ENCODE measurements around the gene PAWR.
"Not testable (repeated sequence)": the region's sequence is repeated elsewhere in the genome, so short reads cannot be mapped to it uniquely, and the experiment has no call there.

The PAWR gene

GRCh38 chr12:79657136-79657535 lies 33.6 kb downstream of the PAWR start:
- Histone ChIP-seq H2AFZ (ENCODE audit: low read depth, low read length) (no peak overlapping the region), H3K36me3 (ENCODE audit: insufficient read depth, low read length) (peaks cover 3% of the 10 kb centered on the region), H3K4me3 (ENCODE audit: low read length) (no peak overlapping the region), H3K4me1 (ENCODE audit: insufficient read depth, low read length) (no peaks in the 10 kb centered on the region), H3K9me3 (ENCODE audit: low read length) (no peaks in the 10 kb centered on the region), H3K27me3 (ENCODE audit: insufficient read depth, low read length) (no peaks in the 10 kb centered on the region)

- Histone ChIP-seq H3K36me3 (ENCODE audit: insufficient read depth, low read length) (peaks cover 3% of the 10 kb centered on the region), H2AFZ (ENCODE audit: low read depth, low read length) (no peak overlapping the region), H3K27me3 (ENCODE audit: insufficient read depth, low read length) (no peaks in the 10 kb centered on the region), H3K9me3 (ENCODE audit: low read length) (no peaks in the 10 kb centered on the region), H3K4me3 (ENCODE audit: low read length) (no peak overlapping the region), H3K4me1 (ENCODE audit: insufficient read depth, low read length) (no peaks in the 10 kb centered on the region)
Observed at GRCh38 chr12:79655036-79655435, 35.7 kb downstream of the PAWR start.

GRCh38 chr12:79652521-79652920 lies 38.2 kb downstream of the PAWR start:
- Histone ChIP-seq H3K4me1 (ENCODE audit: insufficient read depth, low read length) (no peaks in the 10 kb centered on the region), H2AFZ (ENCODE audit: low read depth, low read length) (no peak overlapping the region), H3K36me3 (ENCODE audit: insufficient read depth, low read length) (peaks cover 8% of the 10 kb centered on the region), H3K27me3 (ENCODE audit: insufficient read depth, low read length) (no peaks in the 10 kb centered on the region), H3K4me3 (ENCODE audit: low read length) (no peak overlapping the region), H3K9me3 (ENCODE audit: low read length) (no peaks in the 10 kb centered on the region)

- Histone ChIP-seq H3K36me3 (ENCODE audit: insufficient read depth, low read length) (peaks cover 8% of the 10 kb centered on the region), H3K27me3 (ENCODE audit: insufficient read depth, low read length) (no peaks in the 10 kb centered on the region), H3K4me1 (ENCODE audit: insufficient read depth, low read length) (no peaks in the 10 kb centered on the region), H3K9me3 (ENCODE audit: low read length) (no peaks in the 10 kb centered on the region), H2AFZ (ENCODE audit: low read depth, low read length) (no peak overlapping the region), H3K4me3 (ENCODE audit: low read length) (no peak overlapping the region)
Observed at GRCh38 chr12:79650440-79650839, 40.3 kb downstream of the PAWR start.

- H3K36me3 ChIP-seq (ENCODE audit: insufficient read depth, low read length): peaks cover 6% of the 10 kb centered on the region
Observed at GRCh38 chr12:79648881-79649280, 41.9 kb downstream of the PAWR start.

GRCh38 chr12:79646843-79647242 lies 43.9 kb downstream of the PAWR start:
- not testable (repeated sequence) for H3K9me3 ChIP-seq (ENCODE audit: low read length); H3K4me3 ChIP-seq (ENCODE audit: low read length)

More at GRCh38 chr12:79648881-79649280, 41.9 kb downstream of the PAWR start:
- peaks cover 6% of the 10 kb centered on the region for H3K4me1 ChIP-seq (ENCODE audit: insufficient read depth, low read length)
- no peak overlapping the region for H2AFZ ChIP-seq (ENCODE audit: low read depth, low read length)
- no peaks in the 10 kb centered on the region for H3K27me3 ChIP-seq (ENCODE audit: insufficient read depth, low read length)
- no peak overlapping the region for H3K4me3 ChIP-seq (ENCODE audit: low read length)
- H3K9me3 ChIP-seq (ENCODE audit: low read length): no peaks in the 10 kb centered on the region

GRCh38 chr12:79645235-79645630 lies 45.5 kb downstream of the PAWR start:
- H2AFZ ChIP-seq (ENCODE audit: low read depth, low read length): no peak overlapping the region
- peaks cover 7% of the 10 kb centered on the region for H3K4me1 ChIP-seq (ENCODE audit: insufficient read depth, low read length)
- peaks cover 6% of the 10 kb centered on the region for H3K36me3 ChIP-seq (ENCODE audit: insufficient read depth, low read length)
- no peaks in the 10 kb centered on the region for H3K9me3 ChIP-seq (ENCODE audit: low read length)
- no peak overlapping the region for H3K4me3 ChIP-seq (ENCODE audit: low read length)
- H3K27me3 ChIP-seq (ENCODE audit: insufficient read depth, low read length): no peaks in the 10 kb centered on the region

More at GRCh38 chr12:79646843-79647242, 43.9 kb downstream of the PAWR start:
- H3K36me3 ChIP-seq (ENCODE audit: insufficient read depth, low read length); H3K4me1 ChIP-seq (ENCODE audit: insufficient read depth, low read length); H3K27me3 ChIP-seq (ENCODE audit: insufficient read depth, low read length); H2AFZ ChIP-seq (ENCODE audit: low read depth, low read length): not testable (repeated sequence)

GRCh38 chr12:79644274-79645234 lies 46.2 kb downstream of the PAWR start:
- H3K27me3 ChIP-seq (ENCODE audit: insufficient read depth, low read length): no peaks in the 10 kb centered on the region
- no peak overlapping the region for H2AFZ ChIP-seq (ENCODE audit: low read depth, low read length)
- H3K4me3 ChIP-seq (ENCODE audit: low read length): no peak overlapping the region
- peaks cover 7% of the 10 kb centered on the region for H3K4me1 ChIP-seq (ENCODE audit: insufficient read depth, low read length)
- peaks cover 3% of the 10 kb centered on the region for H3K36me3 ChIP-seq (ENCODE audit: insufficient read depth, low read length)
- no peaks in the 10 kb centered on the region for H3K9me3 ChIP-seq (ENCODE audit: low read length)

- Histone ChIP-seq H3K36me3 (ENCODE audit: insufficient read depth, low read length) (no peaks in the 10 kb centered on the region), H3K4me1 (ENCODE audit: insufficient read depth, low read length) (peaks cover 7% of the 10 kb centered on the region), H3K4me3 (ENCODE audit: low read length) (no peak overlapping the region), H2AFZ (ENCODE audit: low read depth, low read length) (no peak overlapping the region), H3K9me3 (ENCODE audit: low read length) (no peaks in the 10 kb centered on the region), H3K27me3 (ENCODE audit: insufficient read depth, low read length) (no peaks in the 10 kb centered on the region)
Observed at GRCh38 chr12:79643821-79644220, 46.9 kb downstream of the PAWR start.

GRCh38 chr12:79638490-79638889 lies 52.3 kb downstream of the PAWR start:
- Histone ChIP-seq H3K9me3 (ENCODE audit: low read length) (no peaks in the 10 kb centered on the region), H3K4me3 (ENCODE audit: low read length) (no peak overlapping the region), H3K36me3 (ENCODE audit: insufficient read depth, low read length) (no peaks in the 10 kb centered on the region), H2AFZ (ENCODE audit: low read depth, low read length) (no peak overlapping the region), H3K4me1 (ENCODE audit: insufficient read depth, low read length) (no peaks in the 10 kb centered on the region), H3K27me3 (ENCODE audit: insufficient read depth, low read length) (no peaks in the 10 kb centered on the region)

- Histone ChIP-seq H3K36me3 (ENCODE audit: insufficient read depth, low read length) (no peaks in the 10 kb centered on the region), H3K4me1 (ENCODE audit: insufficient read depth, low read length) (no peaks in the 10 kb centered on the region), H3K9me3 (ENCODE audit: low read length) (no peaks in the 10 kb centered on the region), H3K27me3 (ENCODE audit: insufficient read depth, low read length) (no peaks in the 10 kb centered on the region), H3K4me3 (ENCODE audit: low read length) (no peak overlapping the region), H2AFZ (ENCODE audit: low read depth, low read length) (no peak overlapping the region)
Observed at GRCh38 chr12:79637093-79637492, 53.7 kb downstream of the PAWR start.

GRCh38 chr12:79635676-79636075 lies 55.1 kb downstream of the PAWR start:
- Histone ChIP-seq H2AFZ (ENCODE audit: low read depth, low read length) (no peak overlapping the region), H3K4me1 (ENCODE audit: insufficient read depth, low read length) (no peaks in the 10 kb centered on the region), H3K9me3 (ENCODE audit: low read length) (no peaks in the 10 kb centered on the region), H3K27me3 (ENCODE audit: insufficient read depth, low read length) (no peaks in the 10 kb centered on the region), H3K36me3 (ENCODE audit: insufficient read depth, low read length) (no peaks in the 10 kb centered on the region), H3K4me3 (ENCODE audit: low read length) (no peak overlapping the region)

GRCh38 chr12:79634957-79635471 lies 55.8 kb downstream of the PAWR start:
- H3K27me3 ChIP-seq (ENCODE audit: insufficient read depth, low read length): no peaks in the 10 kb centered on the region
- H3K4me3 ChIP-seq (ENCODE audit: low read length): no peak overlapping the region
- no peaks in the 10 kb centered on the region for H3K4me1 ChIP-seq (ENCODE audit: insufficient read depth, low read length)
- no peaks in the 10 kb centered on the region for H3K36me3 ChIP-seq (ENCODE audit: insufficient read depth, low read length)
- no peaks in the 10 kb centered on the region for H3K9me3 ChIP-seq (ENCODE audit: low read length)
- H2AFZ ChIP-seq (ENCODE audit: low read depth, low read length): no peak overlapping the region
